Thyroid gland (tissue), 4 donors: ENCODE results near the gene ADCYAP1R1. TPM values are rescaled to one million over a fixed set of nuclear protein-coding genes. Genes with fewer than 3 reads are reported as not detected.

Experiments
- DNase-seq, 2 donors: peaks; one replicate each; pipeline ENCODE4 v3.0.0-alpha.2; 2019
- H3K27ac ChIP-seq, 3 donors: fragments of 200-600 bp; sonication (generic); 1 replicate in 2 of 3; 2 replicates in 1 of 3; pipeline ENCODE4 v1.5.1; 2016 to 2019; ENCODE audit warnings: mild to moderate bottlenecking in 1 of 3, moderate library complexity in 1 of 3
- H3K27me3 ChIP-seq: fragments of 200-600 bp; sonication (generic); one replicate; pipeline ENCODE4 v1.5.1; 2019
- H3K36me3 ChIP-seq, 2 donors: fragments of 200-600 bp; sonication (generic); one replicate each; pipeline ENCODE4 v1.5.1; 2016 to 2019
- H3K4me1 ChIP-seq, 2 donors: fragments of 200-600 bp; sonication (generic); one replicate each; pipeline ENCODE4 v1.5.1; 2017 to 2019
- H3K4me3 ChIP-seq, 3 donors: fragments of 200-600 bp; sonication (generic); replicated peaks in 1 of 3; 1 replicate in 2 of 3; 2 replicates in 1 of 3; pipeline ENCODE4 v1.5.1; 2016; ENCODE audit warnings: mild to moderate bottlenecking in 1 of 3
- H3K9me3 ChIP-seq: fragments of 200-600 bp; sonication (generic); one replicate; pipeline ENCODE4 v1.5.1; 2017
- POLR2A ChIP-seq, 2 donors: fragments of 450-650 bp; IDR thresholded peaks; one replicate each; pipeline ENCODE4 v1.6.1; 2017; ENCODE audit warnings: antibody characterized with exemption in 2 of 2, mild to moderate bottlenecking in 2 of 2, moderate library complexity in 1 of 2
- WGBS, 2 donors: methylation state at CpG; one replicate each; pipeline ENCODE4 v1.1.5; 2017; 5-methylcytosine and 5-hydroxymethylcytosine counted together
- intact Hi-C: fragments of 100-400 bp; cut with DNase I; formaldehyde crosslinking; loops from one replicate; pipeline ENCODE4 v1.15.1; 2023
- total RNA-seq, 4 donors: library from RNA; depleted of rRNA; stranded (reverse); fragments of >200 nt; gene quantifications; one replicate each; pipeline ENCODE4 v1.2.3, GENCODE V29; 2016
- TF ChIP-seq, protein P1 (sequence below), 6 experiments: fragments of 200-600 bp in 3 of 6; fragments of 450-650 bp in 3 of 6; sonication (generic) in 3 of 6; IDR thresholded peaks; one replicate each; pipeline ENCODE4 v1.5.1; 2016 to 2019; ENCODE audit warnings: antibody characterized with exemption in 6 of 6, mild to moderate bottlenecking in 2 of 6, inconsistent platforms in 1 of 6, moderate library complexity in 1 of 6

ADCYAP1R1 gene
- total RNA-seq, 4 donors from 2014 or later = 0.27 to 4.6 (median 2.5) TPM

DNA sequence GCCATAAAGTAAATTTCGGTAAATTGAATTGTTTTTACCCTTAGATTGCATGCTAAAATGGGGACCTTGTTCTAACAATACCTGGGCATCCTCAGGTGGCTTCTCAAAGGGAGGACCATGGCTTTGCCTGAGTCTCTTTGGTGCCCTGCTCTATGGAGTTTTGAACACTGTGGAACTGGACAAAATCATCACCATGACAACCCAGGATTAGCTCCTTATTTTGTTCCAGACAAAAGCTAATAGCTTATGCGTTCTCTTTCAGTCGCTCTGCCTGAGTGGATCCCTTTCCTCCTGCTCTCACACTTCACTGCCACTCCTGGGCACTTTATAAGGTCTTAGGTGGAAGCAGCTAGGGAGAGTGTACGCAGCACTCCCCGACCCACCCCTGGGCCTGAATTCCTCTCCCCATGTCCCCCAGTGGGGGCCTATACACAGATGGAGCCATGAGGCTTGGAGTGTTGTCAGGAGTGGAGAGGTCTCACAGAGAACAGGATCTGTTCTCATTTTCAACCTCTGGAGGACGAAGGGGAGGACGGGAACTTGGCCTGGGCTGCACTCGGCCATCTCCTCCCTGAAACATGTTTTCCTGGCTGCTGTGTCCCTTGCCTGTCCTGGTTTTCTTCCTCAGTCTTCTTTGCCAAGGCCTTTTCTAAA is 19.0 kb downstream of the ADCYAP1R1 start:
- peak overlapping the region in 1 of 3 donors; percentile 7 for H3K27ac ChIP-seq
- WGBS, 2 donors = 46 to 57% methylated on average over 8 of the region's 8 CpGs
- TF ChIP-seq POLR2A (IDR thresholded peaks at IDR 0.05) = no peak
- TF ChIP-seq, protein P1, sequence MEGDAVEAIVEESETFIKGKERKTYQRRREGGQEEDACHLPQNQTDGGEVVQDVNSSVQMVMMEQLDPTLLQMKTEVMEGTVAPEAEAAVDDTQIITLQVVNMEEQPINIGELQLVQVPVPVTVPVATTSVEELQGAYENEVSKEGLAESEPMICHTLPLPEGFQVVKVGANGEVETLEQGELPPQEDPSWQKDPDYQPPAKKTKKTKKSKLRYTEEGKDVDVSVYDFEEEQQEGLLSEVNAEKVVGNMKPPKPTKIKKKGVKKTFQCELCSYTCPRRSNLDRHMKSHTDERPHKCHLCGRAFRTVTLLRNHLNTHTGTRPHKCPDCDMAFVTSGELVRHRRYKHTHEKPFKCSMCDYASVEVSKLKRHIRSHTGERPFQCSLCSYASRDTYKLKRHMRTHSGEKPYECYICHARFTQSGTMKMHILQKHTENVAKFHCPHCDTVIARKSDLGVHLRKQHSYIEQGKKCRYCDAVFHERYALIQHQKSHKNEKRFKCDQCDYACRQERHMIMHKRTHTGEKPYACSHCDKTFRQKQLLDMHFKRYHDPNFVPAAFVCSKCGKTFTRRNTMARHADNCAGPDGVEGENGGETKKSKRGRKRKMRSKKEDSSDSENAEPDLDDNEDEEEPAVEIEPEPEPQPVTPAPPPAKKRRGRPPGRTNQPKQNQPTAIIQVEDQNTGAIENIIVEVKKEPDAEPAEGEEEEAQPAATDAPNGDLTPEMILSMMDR (IDR thresholded peaks at IDR 0.05) = no peak
- intact Hi-C loops = no loop called here
- DNase-seq = peak; percentile 40 to 62
- H3K36me3 ChIP-seq = no peaks in the 10 kb centered on the region
- no peaks in the 10 kb centered on the region for H3K9me3 ChIP-seq
- H3K4me1 ChIP-seq = no peaks in the 10 kb centered on the region
- H3K27me3 ChIP-seq = no peaks in the 10 kb centered on the region
- no peak overlapping the region for H3K4me3 ChIP-seq

DNA sequence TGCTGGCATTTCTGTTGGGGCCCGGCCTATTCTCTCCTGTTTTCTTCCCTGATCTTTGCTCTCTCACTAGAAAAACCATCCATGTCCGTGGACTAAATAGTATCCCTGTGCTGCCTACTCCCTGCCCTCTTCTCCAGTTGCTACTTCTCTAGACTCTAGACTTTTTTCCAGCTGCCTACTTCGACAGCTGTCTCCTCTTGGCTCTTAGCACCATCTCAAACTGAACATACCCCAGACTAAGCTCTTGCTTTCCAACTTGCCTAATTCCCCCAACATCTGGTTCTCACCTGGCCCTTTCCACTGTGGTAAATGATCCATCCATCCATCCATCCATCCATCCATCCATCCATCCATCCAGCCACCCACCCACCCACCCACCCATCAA is 19.5 kb downstream of the ADCYAP1R1 start:
- intact Hi-C loops = no loop called here
- no peaks in the 10 kb centered on the region for H3K27me3 ChIP-seq
- TF ChIP-seq, protein P1 (IDR thresholded peaks at IDR 0.05) = no peak
- TF ChIP-seq POLR2A (IDR thresholded peaks at IDR 0.05) = no peak
- H3K4me3 ChIP-seq = no peak overlapping the region
- DNase-seq = no peak
- peak overlapping the region in 1 of 3 donors; percentile 7 for H3K27ac ChIP-seq
- no peaks in the 10 kb centered on the region for H3K9me3 ChIP-seq
- H3K4me1 ChIP-seq = no peaks in the 10 kb centered on the region
- H3K36me3 ChIP-seq = no peaks in the 10 kb centered on the region
- 51 to 67% methylated on average over 3 of the region's 3 CpGs for WGBS, 2 donors

DNA sequence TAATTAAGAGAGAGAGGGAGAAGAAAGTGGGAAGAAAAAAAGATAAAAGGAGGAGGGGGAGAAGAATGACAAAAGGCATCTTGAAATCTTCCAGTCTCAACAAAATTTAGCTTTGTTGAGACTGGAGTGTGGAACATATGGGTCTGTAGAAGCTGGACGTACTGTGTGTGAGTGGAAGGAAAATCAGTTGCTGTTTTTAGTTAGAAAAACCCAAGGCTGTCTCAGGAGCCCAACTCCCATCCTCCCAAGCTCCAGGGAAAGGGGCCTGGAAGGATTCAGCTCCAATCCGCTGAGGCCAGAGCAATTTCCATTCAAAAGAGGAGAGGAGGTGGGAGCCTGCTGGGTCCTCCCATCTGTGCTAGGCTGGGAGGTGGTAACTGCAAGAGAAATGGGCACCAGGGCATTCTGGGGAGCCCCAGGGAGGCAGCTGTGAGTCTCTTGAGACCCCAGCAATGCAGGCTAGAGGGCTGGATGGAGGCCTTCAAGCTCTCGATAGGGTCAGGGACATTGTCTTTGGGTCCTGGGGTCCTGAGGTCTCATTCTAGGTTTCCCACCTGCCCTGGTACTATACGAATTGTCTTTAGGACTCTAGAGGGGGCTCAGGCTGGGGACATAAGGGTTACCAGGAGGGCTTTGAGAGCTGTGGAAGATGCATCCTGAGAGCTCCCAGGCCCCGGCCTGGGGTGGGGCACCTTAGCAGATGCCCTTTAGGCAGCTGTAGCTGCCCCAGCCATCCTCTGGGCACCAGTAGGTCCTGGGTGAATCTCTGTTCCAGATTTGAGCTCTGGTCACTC is 21.4 kb downstream of the ADCYAP1R1 start:
- intact Hi-C loops = no loop called here
- Histone ChIP-seq H3K27ac (no peak overlapping the region), H3K4me3 (no peak overlapping the region), H3K36me3 (no peaks in the 10 kb centered on the region), H3K9me3 (no peaks in the 10 kb centered on the region), H3K4me1 (no peaks in the 10 kb centered on the region), H3K27me3 (no peaks in the 10 kb centered on the region)
- WGBS, 2 donors = 94 to 95% methylated on average over 3 to 5 of the region's 5 CpGs
- TF ChIP-seq POLR2A (IDR thresholded peaks at IDR 0.05) = no peak
- TF ChIP-seq, protein P1 (IDR thresholded peaks at IDR 0.05) = no peak
- DNase-seq = no peak

DNA sequence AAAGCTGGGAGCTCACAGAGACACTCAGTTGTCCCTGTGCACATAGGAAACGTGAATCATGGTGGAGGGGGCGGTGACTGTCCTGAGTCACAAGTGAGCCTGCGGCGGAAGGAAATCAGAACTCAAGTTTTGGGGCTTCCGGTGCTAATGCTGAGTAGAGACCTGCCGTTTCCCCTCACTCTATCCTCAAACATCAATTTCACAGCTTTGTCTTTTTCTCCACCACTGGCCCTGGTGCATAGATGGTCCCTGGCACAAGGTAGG is 21.9 kb downstream of the ADCYAP1R1 start:
- no peak for TF ChIP-seq POLR2A (IDR thresholded peaks at IDR 0.05)
- TF ChIP-seq, protein P1 (IDR thresholded peaks at IDR 0.05) = no peak
- DNase-seq = no peak
- H3K4me1 ChIP-seq = no peaks in the 10 kb centered on the region
- no peaks in the 10 kb centered on the region for H3K36me3 ChIP-seq
- no peak overlapping the region for H3K27ac ChIP-seq
- no peak overlapping the region for H3K4me3 ChIP-seq
- H3K27me3 ChIP-seq = no peaks in the 10 kb centered on the region
- H3K9me3 ChIP-seq = no peaks in the 10 kb centered on the region
- intact Hi-C loops = no loop called here
- WGBS, 2 donors = 74 to 82% methylated on average over 6 of the region's 6 CpGs

DNA sequence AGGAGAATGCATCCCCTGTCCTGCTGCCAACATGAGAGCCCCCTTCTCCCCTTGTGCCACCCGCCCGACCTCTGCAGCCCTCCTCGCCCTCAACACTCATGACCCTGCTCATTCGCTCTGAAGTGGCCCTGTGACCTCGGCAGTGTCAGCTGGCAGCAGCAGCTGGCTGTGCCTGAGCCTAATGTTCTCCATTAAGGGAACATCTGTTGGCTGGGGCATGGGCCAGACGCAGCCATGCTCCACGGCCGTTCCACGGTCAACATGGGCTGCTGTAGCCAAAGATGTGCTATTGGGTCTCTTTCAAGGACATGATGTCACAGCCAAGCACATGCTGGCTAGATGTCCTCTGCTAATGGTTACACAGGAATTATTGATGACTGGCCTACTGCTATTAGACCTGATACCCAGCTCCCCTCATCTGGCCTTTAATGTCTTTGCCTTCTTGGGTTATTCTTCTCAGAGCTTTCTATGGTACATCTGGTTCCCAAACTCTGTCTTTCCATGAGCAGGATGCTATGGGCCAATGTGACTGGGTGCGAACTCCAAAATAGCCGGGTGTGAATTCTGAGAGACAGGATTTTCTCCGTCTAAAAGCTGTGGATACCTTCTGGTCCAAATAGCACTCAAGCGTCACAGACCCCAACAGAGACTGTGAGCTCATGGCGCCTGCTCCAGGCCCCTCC is 22.4 kb downstream of the ADCYAP1R1 start:
- no peaks in the 10 kb centered on the region for H3K9me3 ChIP-seq
- H3K4me3 ChIP-seq = no peak overlapping the region
- WGBS, 2 donors = 88 to 94% methylated on average over 13 to 14 of the region's 14 CpGs
- no peaks in the 10 kb centered on the region for H3K36me3 ChIP-seq
- no peak for TF ChIP-seq POLR2A (IDR thresholded peaks at IDR 0.05)
- TF ChIP-seq, protein P1 (IDR thresholded peaks at IDR 0.05) = no peak
- H3K27me3 ChIP-seq = no peaks in the 10 kb centered on the region
- peak in 1 of 2 donors; percentile 26 for DNase-seq
- no peaks in the 10 kb centered on the region for H3K4me1 ChIP-seq
- H3K27ac ChIP-seq = no peak overlapping the region
- intact Hi-C loops = no loop called here
